Esophagus muscularis mucosa (tissue), 4 donors: ENCODE results near the gene RSU1. TPM values are rescaled to one million over a fixed set of nuclear protein-coding genes. Genes with fewer than 3 reads are reported as not detected.

ENCODE experiments used
- DNase-seq: peaks from one replicate; pipeline ENCODE4 v3.0.0-alpha.2; 2017; ENCODE audit errors: extremely low spot score
- H3K27ac ChIP-seq, 4 donors: fragments of 200-600 bp; sonication (generic); replicated peaks in 1 of 4; 1 replicate in 3 of 4; 2 replicates in 1 of 4; pipeline ENCODE4 v1.5.1; 2016 to 2019; ENCODE audit warnings: mild to moderate bottlenecking in 1 of 4
- H3K27me3 ChIP-seq, 4 donors: fragments of 200-600 bp; sonication (generic); one replicate each; pipeline versions ENCODE4 v1.5.1 to v1.6.0; 2016 to 2019
- H3K36me3 ChIP-seq, 4 donors: fragments of 200-600 bp; sonication (generic); one replicate each; pipeline ENCODE4 v1.5.1; 2016 to 2019
- H3K4me1 ChIP-seq, 4 donors: fragments of 200-600 bp; sonication (generic); one replicate each; pipeline ENCODE4 v1.5.1; 2016 to 2019
- H3K4me3 ChIP-seq, 4 donors: fragments of 200-600 bp; sonication (generic); 1 replicate in 2 of 4; 2 replicates in 2 of 4; pipeline ENCODE4 v1.5.1; 2016 to 2019; ENCODE audit warnings: mild to moderate bottlenecking in 4 of 4, moderate library complexity in 1 of 4
- H3K9me3 ChIP-seq, 4 donors: fragments of 200-600 bp; sonication (generic); 1 replicate in 3 of 4; 2 replicates in 1 of 4; pipeline ENCODE4 v1.5.1; 2016 to 2019
- EP300 ChIP-seq: sonication (generic); formaldehyde crosslinking; IDR thresholded peaks from one replicate; pipeline ENCODE4 v1.6.1; 2017; ENCODE audit warnings: antibody characterized with exemption
- POLR2A ChIP-seq: fragments of 450-650 bp; IDR thresholded peaks from one replicate; pipeline ENCODE4 v1.6.1; 2017; ENCODE audit warnings: antibody characterized with exemption, moderate library complexity, mild to moderate bottlenecking, low read depth
- POLR2AphosphoS5 ChIP-seq, 2 donors: sonication (generic); formaldehyde crosslinking; IDR thresholded peaks; one replicate each; pipeline ENCODE4 v1.6.1; 2017; ENCODE audit warnings: antibody characterized with exemption in 2 of 2
- WGBS: methylation state at CpG from one replicate; pipeline ENCODE4 v1.1.5; 2018; 5-methylcytosine and 5-hydroxymethylcytosine counted together
- intact Hi-C: fragments of 100-400 bp; cut with DNase I; formaldehyde crosslinking; loops from one replicate; pipeline ENCODE4 v1.15.1; 2023
- small RNA-seq, 3 donors: library from RNA; depleted of rRNA; stranded (forward); fragments of <200 nt; gene quantifications; one replicate each; pipeline ENCODE3, GENCODE V24; 2016
- total RNA-seq, 4 donors: library from RNA; depleted of rRNA; stranded (reverse); fragments of >200 nt; gene quantifications; one replicate each; pipeline versions ENCODE4 v1.1.0 to v1.2.1, GENCODE V29; 2016
- TF ChIP-seq, protein P1 (sequence below), 3 experiments: fragments of 200-600 bp in 2 of 3; fragments of 450-650 bp in 1 of 3; sonication (generic) in 2 of 3; IDR thresholded peaks; one replicate each; pipeline ENCODE4 v1.5.1; 2017 to 2019; ENCODE audit warnings: antibody characterized with exemption in 3 of 3, mild to moderate bottlenecking in 2 of 3, moderate library complexity in 1 of 3

RSU1 gene
- total RNA-seq, 4 donors from 2014 or later, result 56.9 to 146 (median 90.7) TPM

GRCh38 chr10:16544591-16544990, 272.6 kb downstream of the RSU1 start:
- Histone ChIP-seq H3K27me3 (peaks cover 0 to 7% (median 0%) of the 10 kb centered on the region in 4 donors), H3K4me1 (peaks cover 0 to 5% (median 0%) of the 10 kb centered on the region in 4 donors), H3K27ac (no peak overlapping the region), H3K36me3 (no peaks in the 10 kb centered on the region), H3K4me3 (no peak overlapping the region), H3K9me3 (no peaks in the 10 kb centered on the region)
- intact Hi-C loops, result no loop called here
- WGBS, result 78% methylated on average over 4 of the region's 4 CpGs
- TF ChIP-seq POLR2AphosphoS5 (IDR thresholded peaks at IDR 0.05), result no peak
- TF ChIP-seq EP300, result no peak
- no peak for TF ChIP-seq POLR2A
- TF ChIP-seq, protein P1, sequence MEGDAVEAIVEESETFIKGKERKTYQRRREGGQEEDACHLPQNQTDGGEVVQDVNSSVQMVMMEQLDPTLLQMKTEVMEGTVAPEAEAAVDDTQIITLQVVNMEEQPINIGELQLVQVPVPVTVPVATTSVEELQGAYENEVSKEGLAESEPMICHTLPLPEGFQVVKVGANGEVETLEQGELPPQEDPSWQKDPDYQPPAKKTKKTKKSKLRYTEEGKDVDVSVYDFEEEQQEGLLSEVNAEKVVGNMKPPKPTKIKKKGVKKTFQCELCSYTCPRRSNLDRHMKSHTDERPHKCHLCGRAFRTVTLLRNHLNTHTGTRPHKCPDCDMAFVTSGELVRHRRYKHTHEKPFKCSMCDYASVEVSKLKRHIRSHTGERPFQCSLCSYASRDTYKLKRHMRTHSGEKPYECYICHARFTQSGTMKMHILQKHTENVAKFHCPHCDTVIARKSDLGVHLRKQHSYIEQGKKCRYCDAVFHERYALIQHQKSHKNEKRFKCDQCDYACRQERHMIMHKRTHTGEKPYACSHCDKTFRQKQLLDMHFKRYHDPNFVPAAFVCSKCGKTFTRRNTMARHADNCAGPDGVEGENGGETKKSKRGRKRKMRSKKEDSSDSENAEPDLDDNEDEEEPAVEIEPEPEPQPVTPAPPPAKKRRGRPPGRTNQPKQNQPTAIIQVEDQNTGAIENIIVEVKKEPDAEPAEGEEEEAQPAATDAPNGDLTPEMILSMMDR (IDR thresholded peaks at IDR 0.05), result no peak
- DNase-seq, result no peak

DNA sequence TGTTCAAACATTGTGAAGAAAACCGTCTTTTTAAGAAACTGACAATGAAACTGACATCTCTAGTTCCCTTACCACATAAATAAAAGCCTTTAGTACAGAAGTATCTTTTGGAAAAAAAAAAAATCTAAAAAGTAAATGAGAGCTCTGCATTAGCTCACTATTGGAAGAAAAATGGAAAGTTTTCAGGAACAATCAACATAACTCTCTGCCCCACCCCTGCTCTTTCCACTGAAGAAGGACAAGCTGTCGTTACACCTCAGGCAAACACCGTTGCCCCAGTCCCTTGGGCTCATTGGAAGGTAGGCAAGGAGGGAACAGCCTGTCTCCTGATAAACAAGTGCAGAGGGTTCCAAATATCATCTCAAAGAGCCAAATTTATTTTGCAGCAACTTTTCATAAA, 273.1 kb downstream of the RSU1 start:
- 64% methylated on average over 3 of the region's 3 CpGs for WGBS
- no peak for TF ChIP-seq EP300
- TF ChIP-seq POLR2AphosphoS5 (IDR thresholded peaks at IDR 0.05), result no peak
- no peak for TF ChIP-seq POLR2A
- TF ChIP-seq, protein P1 (IDR thresholded peaks at IDR 0.05), result no peak
- DNase-seq, result no peak
- Histone ChIP-seq H3K36me3 (no peaks in the 10 kb centered on the region), H3K27ac (no peak overlapping the region), H3K4me1 (peaks cover 0 to 5% (median 0%) of the 10 kb centered on the region in 4 donors), H3K27me3 (peaks cover 0 to 9% (median 0%) of the 10 kb centered on the region in 4 donors), H3K4me3 (no peak overlapping the region), H3K9me3 (no peaks in the 10 kb centered on the region)
- intact Hi-C loops, result no loop called here

Small RNA genes lying within 50 kb of the gene (small RNA-seq; reads per million reads assigned to genes)
- 0 reads per million in 3 donors for gene RF02271
